WTC11 (cell line): ENCODE data around the gene CPT2. TPM values are rescaled to one million over a fixed set of nuclear protein-coding genes. Genes with fewer than 3 reads are reported as not detected.

Experiments
- ARID4B ChIP-seq: sonication (generic); formaldehyde crosslinking; IDR thresholded peaks from 2 replicates; pipeline ENCODE4 v1.8.0; 2023; ENCODE audit warnings: missing genetic modification reagents, mild to moderate bottlenecking, borderline replicate concordance
- ATF3 ChIP-seq: sonication (generic); formaldehyde crosslinking; conservative IDR thresholded peaks from 2 replicates; pipeline ENCODE4 v1.8.1; 2022; ENCODE audit warnings: mild to moderate bottlenecking, missing genetic modification reagents
- CREB1 ChIP-seq: sonication (generic); formaldehyde crosslinking; IDR thresholded peaks from 2 replicates; pipeline ENCODE4 v1.8.0; 2023; ENCODE audit warnings: mild to moderate bottlenecking, missing genetic modification reagents
- E2F5 ChIP-seq: sonication (generic); formaldehyde crosslinking; IDR thresholded peaks from 2 replicates; pipeline ENCODE4 v1.8.1; 2022; ENCODE audit warnings: mild to moderate bottlenecking, moderate library complexity, missing genetic modification reagents
- FOXP1 ChIP-seq: sonication (generic); formaldehyde crosslinking; IDR thresholded peaks from 2 replicates; pipeline ENCODE4 v1.8.0; 2022; ENCODE audit warnings: missing genetic modification reagents, mild to moderate bottlenecking, moderate library complexity, borderline replicate concordance
- GRHL2 ChIP-seq: fragments of 250-450 bp; sonication (Bioruptor Pico); IDR thresholded peaks from 2 replicates; pipeline ENCODE4 v1.8.0; 2022; ENCODE audit warnings: mild to moderate bottlenecking, moderate library complexity; ENCODE audit not compliant: insufficient replicate concordance, severe bottlenecking
- GTF2I ChIP-seq: fragments of 250-450 bp; sonication (Bioruptor Pico); conservative IDR thresholded peaks from 2 replicates; pipeline ENCODE4 v1.4.0; 2021; ENCODE audit warnings: mild to moderate bottlenecking
- IRF2 ChIP-seq: sonication (generic); formaldehyde crosslinking; IDR thresholded peaks from 2 replicates; pipeline ENCODE4 v1.8.0; 2022; ENCODE audit warnings: low read depth, missing genetic modification reagents, borderline replicate concordance
- MXD4 ChIP-seq: fragments of 250-450 bp; sonication (Bioruptor Pico); IDR thresholded peaks from 2 replicates; pipeline ENCODE4 v1.8.0; 2021; ENCODE audit warnings: mild to moderate bottlenecking, moderate library complexity, borderline replicate concordance
- NR2C2 ChIP-seq: sonication (generic); formaldehyde crosslinking; IDR thresholded peaks from 2 replicates; pipeline ENCODE4 v1.8.0; 2022; ENCODE audit warnings: mild to moderate bottlenecking, missing genetic modification reagents
- PREB ChIP-seq: sonication (generic); formaldehyde crosslinking; IDR thresholded peaks from 2 replicates; pipeline ENCODE4 v1.8.1; 2022; ENCODE audit warnings: mild to moderate bottlenecking, missing genetic modification reagents, moderate library complexity, borderline replicate concordance
- PRRX2 ChIP-seq: fragments of 250-450 bp; sonication (Bioruptor Pico); IDR thresholded peaks from 2 replicates; pipeline ENCODE4 v1.8.0; 2021; ENCODE audit warnings: mild to moderate bottlenecking
- RELA ChIP-seq: sonication (generic); formaldehyde crosslinking; IDR thresholded peaks from 2 replicates; pipeline ENCODE4 v1.8.1; 2022; ENCODE audit warnings: missing genetic modification reagents, mild to moderate bottlenecking, borderline replicate concordance
- SMAD3 ChIP-seq: sonication (generic); formaldehyde crosslinking; IDR thresholded peaks from 2 replicates; pipeline ENCODE4 v1.8.0; 2022; ENCODE audit warnings: missing genetic modification reagents, mild to moderate bottlenecking, borderline replicate concordance
- STAT6 ChIP-seq: sonication (generic); formaldehyde crosslinking; conservative IDR thresholded peaks from 2 replicates; pipeline ENCODE4 v1.8.1; 2023; ENCODE audit warnings: mild to moderate bottlenecking, low read depth, missing genetic modification reagents, moderate library complexity
- TCF7 ChIP-seq: sonication (generic); formaldehyde crosslinking; IDR thresholded peaks from 2 replicates; pipeline ENCODE4 v1.8.0; 2022; ENCODE audit warnings: mild to moderate bottlenecking, low read depth, missing genetic modification reagents, moderate library complexity
- ZMAT4 ChIP-seq: fragments of 250-450 bp; sonication (Bioruptor Pico); IDR thresholded peaks from 2 replicates; pipeline ENCODE4 v1.9.0; 2021; ENCODE audit warnings: mild to moderate bottlenecking
- ZNF317 ChIP-seq: sonication (generic); formaldehyde crosslinking; IDR thresholded peaks from 2 replicates; pipeline ENCODE4 v1.8.1; 2023; ENCODE audit warnings: low read depth, mild to moderate bottlenecking, moderate library complexity, missing genetic modification reagents, borderline replicate concordance
- ZNF532 ChIP-seq: fragments of 250-450 bp; sonication (Bioruptor Pico); IDR thresholded peaks from 2 replicates; pipeline ENCODE4 v1.9.0; 2021; ENCODE audit warnings: mild to moderate bottlenecking, borderline replicate concordance
- ZSCAN18 ChIP-seq: fragments of 250-450 bp; sonication (Bioruptor Pico); IDR thresholded peaks from 2 replicates; pipeline ENCODE4 v2.1.2; 2022; ENCODE audit warnings: mild to moderate bottlenecking, moderate library complexity
- total RNA-seq: library from RNA; stranded (reverse); gene quantifications from 3 replicates; pipeline ENCODE4 v1.2.3, GENCODE V29; 2021

The CPT2 gene
- total RNA-seq, 1 experiment from 2014 or later, result 33.7 TPM

GRCh38 chr1:53220171-53220961 is 23.7 kb downstream of the CPT2 start, which contains the start of gene CZIB (continued):
- TF ChIP-seq RELA, result peak; percentile 65; the same call in 1 of the 2 replicates
- TF ChIP-seq TCF7 (CRISPR knock-in tag), result no peak
- TF ChIP-seq E2F5 (CRISPR knock-in tag), result peak; percentile 76
- TF ChIP-seq PRRX2 (CRISPR knock-in tag), result no peak
- TF ChIP-seq CREB1 (CRISPR knock-in tag), result no peak
- no peak for TF ChIP-seq GTF2I
- 0 out of 2 replicates have a peak, but pooled peaks have one; percentile 51 for TF ChIP-seq SMAD3 (CRISPR knock-in tag)
- TF ChIP-seq FOXP1 (CRISPR knock-in tag), result peak; percentile 96
- no peak for TF ChIP-seq ZNF317 (CRISPR knock-in tag)
- no peak for TF ChIP-seq IRF2 (CRISPR knock-in tag)
- TF ChIP-seq ARID4B (CRISPR knock-in tag), result peak; percentile 76; the same call in 1 of the 2 replicates
- no peak for TF ChIP-seq ZNF532 (CRISPR knock-in tag)
- TF ChIP-seq NR2C2, result no peak
- TF ChIP-seq ZSCAN18 (CRISPR knock-in tag), result no peak
- no peak for TF ChIP-seq STAT6 (CRISPR knock-in tag)
- no peak for TF ChIP-seq PREB (CRISPR knock-in tag)
- TF ChIP-seq ZMAT4 (CRISPR knock-in tag), result no peak
- no peak for TF ChIP-seq ATF3 (CRISPR knock-in tag)
- TF ChIP-seq GRHL2, result no peak
- no peak for TF ChIP-seq MXD4 (CRISPR knock-in tag)
